Astrocyte (in vitro differentiated cells and primary cell): ENCODE data around the gene ARHGEF37.

ENCODE experiments used
- CTCF ChIP-seq: IDR thresholded peaks from 2 replicates; pipeline ENCODE4 v1.5.1; 2011; ENCODE audit warnings: low read depth, mild to moderate bottlenecking, inconsistent platforms, low read length, moderate library complexity; ENCODE audit not compliant: insufficient read depth
- EZH2 ChIP-seq: IDR thresholded peaks from 2 replicates; pipeline ENCODE4 v1.6.1; 2012; ENCODE audit warnings: mild to moderate bottlenecking, low read length, inconsistent platforms; ENCODE audit not compliant: insufficient read depth

- TF ChIP-seq CTCF (no peak), EZH2 (no peak)
Measured at GRCh38 chr5:149645236-149645635, 63.9 kb downstream of the ARHGEF37 start.
